ENCODE data around the gene TSPEAR.

DNA sequence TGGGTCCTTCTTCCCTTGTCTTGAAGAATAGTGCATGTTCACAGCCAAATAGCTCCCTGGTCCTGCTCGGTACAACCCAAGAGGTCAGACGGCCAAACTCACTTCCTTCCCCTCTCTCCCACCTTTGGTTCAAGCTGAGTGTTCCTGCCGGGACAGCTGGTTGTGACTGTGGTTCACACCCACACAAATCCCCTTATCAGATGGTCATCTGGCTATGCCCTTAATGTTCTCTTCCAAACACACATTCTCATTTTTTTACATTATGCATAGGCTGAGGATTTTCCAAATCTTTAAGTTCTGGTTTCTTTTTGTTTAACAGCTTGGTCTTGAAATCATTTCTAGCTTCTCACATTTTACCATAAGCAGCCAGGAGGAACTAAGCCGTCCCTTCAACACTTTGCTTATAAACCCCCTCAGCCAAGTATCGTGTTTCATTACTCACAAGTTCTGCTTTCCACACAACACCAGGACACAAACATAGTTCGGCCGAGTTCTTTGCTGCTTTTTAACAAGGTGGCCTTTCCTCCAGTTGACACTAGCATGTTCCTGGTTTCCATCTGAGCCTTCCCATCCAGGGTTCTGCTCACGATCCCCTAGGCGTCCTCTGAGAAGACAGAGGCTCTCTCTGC lies 19.7 kb upstream of the TSPEAR start:
- TF ChIP-seq CTCF (IDR thresholded peaks at IDR 0.05; ENCODE audit: low read depth, low read length, poor library complexity, severe bottlenecking): no peak
- no peak for TF ChIP-seq EZH2phosphoT487 (IDR thresholded peaks at IDR 0.05; ENCODE audit: borderline replicate concordance, low read length)

Measured in DOHH2 (cell line).